HepG2 (cell line): Measurements from ENCODE around the gene HNRNPM. TPM values are rescaled to one million over a fixed set of nuclear protein-coding genes. Genes with fewer than 3 reads are reported as not detected.

Experiments used
- AHDC1 ChIP-seq: sonication (generic); formaldehyde crosslinking; IDR thresholded peaks from 2 replicates; pipeline ENCODE4 v1.5.1; 2020; ENCODE audit warnings: mild to moderate bottlenecking, missing genetic modification reagents, borderline replicate concordance
- ESRRA ChIP-seq: sonication (generic); formaldehyde crosslinking; IDR thresholded peaks from 2 replicates; pipeline ENCODE4 v1.5.1; 2020; ENCODE audit warnings: mild to moderate bottlenecking, low read depth, missing genetic modification reagents
- ETS1 ChIP-seq: sonication (generic); formaldehyde crosslinking; IDR thresholded peaks from 2 replicates; pipeline ENCODE4 v1.4.0; 2020; ENCODE audit warnings: missing genetic modification reagents
- KLF13 ChIP-seq: sonication (generic); formaldehyde crosslinking; IDR thresholded peaks from 2 replicates; pipeline ENCODE4 v1.4.0; 2020; ENCODE audit warnings: mild to moderate bottlenecking, missing genetic modification reagents
- NCOA1 ChIP-seq: sonication (generic); formaldehyde crosslinking; IDR thresholded peaks from 2 replicates; pipeline ENCODE4 v1.9.0; 2021; ENCODE audit warnings: missing genetic modification reagents
- NR1H2 ChIP-seq: sonication (generic); formaldehyde crosslinking; IDR thresholded peaks from 2 replicates; pipeline ENCODE4 v1.8.1; 2022; ENCODE audit warnings: low read depth, missing genetic modification reagents, borderline replicate concordance
- PHF20 ChIP-seq: sonication (generic); formaldehyde crosslinking; IDR thresholded peaks from 2 replicates; pipeline ENCODE4 v1.5.0; 2020; ENCODE audit warnings: mild to moderate bottlenecking, missing genetic modification reagents
- RBFOX2 ChIP-seq: fragments of 200-400 bp; formaldehyde crosslinking; IDR thresholded peaks from 2 replicates; pipeline ENCODE4 v1.6.1; 2017; ENCODE audit warnings: low read depth, mild to moderate bottlenecking, low read length
- ZNF224 ChIP-seq: sonication (generic); formaldehyde crosslinking; IDR thresholded peaks from 2 replicates; pipeline ENCODE4 v1.5.0; 2020; ENCODE audit warnings: mild to moderate bottlenecking, missing genetic modification reagents
- ZNF253 ChIP-seq: sonication (generic); formaldehyde crosslinking; IDR thresholded peaks from 2 replicates; pipeline ENCODE4 v1.8.0; 2022; ENCODE audit warnings: mild to moderate bottlenecking, missing genetic modification reagents, borderline replicate concordance
- ZNF34 ChIP-seq: sonication (generic); formaldehyde crosslinking; IDR thresholded peaks from 2 replicates; pipeline ENCODE4 v1.4.0; 2020; ENCODE audit warnings: mild to moderate bottlenecking, missing genetic modification reagents, borderline replicate concordance
- ZNF382 ChIP-seq: sonication (generic); formaldehyde crosslinking; IDR thresholded peaks from 2 replicates; pipeline ENCODE4 v1.5.0; 2020; ENCODE audit warnings: missing genetic modification reagents, mild to moderate bottlenecking, borderline replicate concordance
- ZNF775 ChIP-seq: sonication (generic); formaldehyde crosslinking; IDR thresholded peaks from 2 replicates; pipeline ENCODE4 v1.4.0; 2020; ENCODE audit warnings: missing genetic modification reagents, mild to moderate bottlenecking, moderate library complexity, borderline replicate concordance
- ZNF788 ChIP-seq: sonication (generic); formaldehyde crosslinking; IDR thresholded peaks from 2 replicates; pipeline ENCODE4 v1.5.0; 2020; ENCODE audit warnings: mild to moderate bottlenecking, missing genetic modification reagents, borderline replicate concordance
- polyA plus RNA-seq, 8 experiments: library from polyadenylated mRNA; depleted of rRNA in 3 of 8; stranded (reverse) in 7 of 8; unstranded in 1 of 8; fragments of >200 nt; fragmentation: Illumina TruSeq in 4 of 8; extraction: Trizol in 4 of 8; gene quantifications; 2 replicates each; pipeline versions ENCODE4 v1.2.1 to v1.2.3, GENCODE V29; 2011 to 2016; ENCODE audit warnings: low read depth in 4 of 8, missing spikeins in 1 of 8, mixed read lengths in 1 of 8; ENCODE audit not compliant: insufficient read depth in 1 of 8
- total RNA-seq, 5 experiments: library from RNA; depleted of rRNA; stranded (reverse); fragments of >200 nt; fragmentation: Illumina TruSeq; extraction: Trizol; gene quantifications; 2 replicates each; pipeline ENCODE4 v1.2.3, GENCODE V29; 2016; ENCODE audit warnings: low read depth in 1 of 5
- TF ChIP-seq, protein P1 (sequence below): sonication (generic); formaldehyde crosslinking; conservative IDR thresholded peaks from 2 replicates; pipeline ENCODE4 v1.4.0; 2020; ENCODE audit warnings: missing genetic modification reagents

HNRNPM gene
- total and polyA plus RNA-seq, 2 of the 13 experiments (the other 11 are each of a cell fraction or from before 2014, with no cell fraction given): 56.7 to 102 TPM

DNA sequence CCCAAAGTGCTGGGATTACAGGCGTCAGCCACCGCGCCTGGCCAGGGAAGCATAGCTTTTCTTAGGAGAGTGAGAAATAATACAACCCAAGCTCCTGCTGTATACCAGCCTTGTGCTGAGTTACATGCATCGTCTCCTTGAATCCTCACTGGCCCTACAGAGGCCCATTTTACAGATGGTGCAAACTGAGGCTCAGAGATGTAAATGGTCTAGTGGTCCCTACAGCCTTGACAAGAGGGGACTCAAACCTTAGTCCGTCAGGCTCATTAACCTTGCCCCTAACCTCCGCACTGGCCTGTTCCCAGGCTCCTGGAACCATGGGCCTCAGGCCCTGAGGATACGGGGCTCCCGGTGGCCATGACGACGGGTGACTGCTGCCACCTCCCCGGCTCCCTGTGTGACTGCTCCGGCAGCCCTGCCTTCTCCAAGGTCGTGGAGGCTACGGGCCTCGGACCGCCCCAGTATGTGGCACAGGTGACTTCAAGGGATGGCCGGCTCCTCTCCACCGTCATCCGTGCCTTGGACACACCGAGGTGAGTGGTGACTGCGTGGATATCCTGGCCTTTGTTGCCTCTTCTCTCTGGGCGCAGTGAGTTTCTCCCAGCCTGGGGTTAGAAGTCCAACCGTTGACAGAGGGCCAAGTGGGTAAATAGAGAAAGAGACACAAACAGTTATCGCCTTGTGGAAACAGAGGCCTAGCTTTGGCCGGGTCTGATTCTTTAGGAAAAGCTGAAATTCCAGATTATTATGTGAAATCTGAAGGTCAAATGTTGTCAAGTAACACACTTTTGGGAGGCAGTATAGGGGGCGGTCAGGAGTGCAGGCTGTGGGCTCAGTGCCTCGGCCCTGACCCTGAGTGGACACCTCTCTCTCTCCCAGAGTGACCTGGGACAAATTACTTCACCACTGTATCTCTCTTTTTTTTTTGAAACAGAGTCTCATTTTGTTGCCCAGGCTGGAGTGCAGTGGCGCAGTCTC lies 23.0 kb upstream of the HNRNPM start (continued):
- TF ChIP-seq ETS1 (CRISPR knock-in tag) (no peak), RBFOX2 (0 out of 2 replicates have a peak, but pooled peaks have one; percentile 34), ESRRA (CRISPR knock-in tag) (peak; percentile 54; the same call in 1 of the 2 replicates), ZNF382 (CRISPR knock-in tag) (no peak), AHDC1 (CRISPR knock-in tag) (0 out of 2 replicates have a peak, but pooled peaks have one; percentile 68), KLF13 (CRISPR knock-in tag) (no peak), PHF20 (CRISPR knock-in tag) (no peak), ZNF34 (no peak), ZNF788 (peak; percentile 43; the same call in 1 of the 2 replicates), ZNF775 (CRISPR knock-in tag) (no peak), NCOA1 (CRISPR knock-in tag) (no peak), ZNF253 (CRISPR knock-in tag) (no peak), ZNF224 (CRISPR knock-in tag) (no peak), NR1H2 (CRISPR knock-in tag) (no peak)
- TF ChIP-seq, protein P1, sequence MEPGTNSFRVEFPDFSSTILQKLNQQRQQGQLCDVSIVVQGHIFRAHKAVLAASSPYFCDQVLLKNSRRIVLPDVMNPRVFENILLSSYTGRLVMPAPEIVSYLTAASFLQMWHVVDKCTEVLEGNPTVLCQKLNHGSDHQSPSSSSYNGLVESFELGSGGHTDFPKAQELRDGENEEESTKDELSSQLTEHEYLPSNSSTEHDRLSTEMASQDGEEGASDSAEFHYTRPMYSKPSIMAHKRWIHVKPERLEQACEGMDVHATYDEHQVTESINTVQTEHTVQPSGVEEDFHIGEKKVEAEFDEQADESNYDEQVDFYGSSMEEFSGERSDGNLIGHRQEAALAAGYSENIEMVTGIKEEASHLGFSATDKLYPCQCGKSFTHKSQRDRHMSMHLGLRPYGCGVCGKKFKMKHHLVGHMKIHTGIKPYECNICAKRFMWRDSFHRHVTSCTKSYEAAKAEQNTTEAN (CRISPR knock-in tag): no peak
